NCI-H146 (cell line): ENCODE results near the gene BRD1.
A peak's percentile ranks its signal among the peaks of the same experiment; 100 is the strongest.
"Not testable (repeated sequence)": the region's sequence is repeated elsewhere in the genome, so short reads cannot be mapped to it uniquely, and the experiment has no call there.

Experiments
- DNase-seq: peaks from one replicate; lab custom pipeline; 2025; lab: John Stamatoyannopoulos, UW

BRD1 gene

DNA sequence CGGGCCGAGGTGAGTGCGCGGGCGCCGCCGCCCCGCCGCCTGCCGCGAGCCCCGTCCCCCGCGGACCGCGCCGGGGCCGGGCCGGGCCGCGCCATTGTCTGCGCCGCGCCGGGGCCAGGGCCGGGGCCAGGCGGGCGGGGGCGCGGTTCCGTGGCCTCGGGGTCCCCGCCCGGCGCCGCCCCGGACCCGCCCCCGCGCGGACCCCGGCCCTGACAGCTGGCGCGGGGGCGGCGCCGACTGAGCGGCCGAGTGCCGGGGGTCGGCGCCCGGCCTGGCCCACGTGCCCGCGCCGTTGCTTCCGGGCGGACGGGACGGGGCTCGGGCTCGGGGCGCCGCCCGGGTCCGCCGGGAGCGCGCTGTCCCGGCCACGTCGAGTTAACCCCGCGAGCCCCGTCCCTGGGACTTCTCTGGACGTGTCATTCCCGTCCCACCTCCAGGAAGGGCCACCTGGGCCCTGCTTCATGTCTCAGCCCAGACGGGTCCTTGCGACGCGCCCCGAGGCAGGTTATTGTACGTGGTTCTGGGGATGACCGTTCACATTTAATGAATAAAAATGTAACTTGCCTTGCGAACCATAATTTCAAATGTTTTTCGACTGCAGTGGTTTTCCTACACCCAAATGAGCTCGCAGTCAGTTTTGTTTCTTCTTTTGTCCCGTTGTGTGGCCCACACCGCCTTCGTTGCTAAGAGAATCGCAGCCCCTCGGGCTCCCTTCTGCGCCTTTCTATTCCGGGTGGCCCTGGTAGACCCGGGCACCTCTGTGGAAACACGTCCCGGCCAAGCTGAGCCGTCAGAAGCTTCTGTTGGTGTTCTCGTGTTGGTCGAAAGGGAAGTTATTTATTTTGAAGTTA, 26.5 kb upstream of the BRD1 start:
- DNase-seq = peak; percentile 26

DNA sequence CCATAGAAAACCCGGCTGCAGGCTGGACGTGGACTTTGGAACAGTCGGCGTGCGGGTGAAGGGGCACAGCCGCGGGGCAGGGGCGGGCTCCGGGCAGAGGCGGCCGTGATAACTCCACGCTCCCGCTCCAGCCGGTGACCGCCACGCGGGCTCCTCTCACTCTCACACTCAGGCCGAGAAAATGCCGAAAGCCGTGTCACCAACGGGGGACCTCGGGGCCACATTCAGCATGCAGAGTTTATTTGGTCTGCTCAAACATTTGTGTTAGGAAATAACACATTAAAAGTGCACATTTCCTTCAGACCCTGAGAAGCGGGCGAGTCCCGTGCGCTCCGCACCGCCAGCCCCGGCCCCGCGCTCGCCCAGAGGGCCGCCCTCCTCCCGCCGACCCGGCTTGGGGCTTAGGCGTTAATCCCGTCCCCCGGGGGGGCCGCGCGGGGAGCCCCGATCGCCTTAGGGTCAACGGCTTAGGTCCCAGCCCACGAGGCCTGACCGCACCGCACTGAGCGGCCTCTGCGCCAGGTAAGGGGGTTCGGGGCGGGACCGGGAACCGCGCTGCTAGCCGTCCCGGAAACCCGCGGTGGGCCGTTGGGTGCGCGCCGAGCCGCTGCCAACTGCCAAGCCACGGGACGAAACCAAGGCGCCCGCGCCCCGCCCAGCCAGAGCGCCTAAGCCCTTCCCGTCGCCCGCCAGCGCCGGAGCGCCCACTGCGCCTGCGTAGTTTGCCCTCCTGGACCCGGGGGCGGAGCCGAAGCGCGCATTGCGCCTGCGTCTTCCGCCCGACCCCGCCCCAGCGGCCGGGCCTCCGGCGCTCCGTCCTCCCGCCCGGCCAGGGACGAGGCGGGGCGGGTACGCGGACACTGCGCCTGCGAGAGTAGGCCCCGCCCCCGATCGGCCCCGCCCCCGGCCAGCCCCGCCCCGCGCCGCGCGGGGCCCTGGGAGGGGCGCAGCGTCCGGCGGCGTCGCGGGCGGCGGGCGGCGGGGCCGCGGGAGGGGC, 25.5 kb upstream of the BRD1 start, which contains the start of gene ZBED4:
ZBED4 (plus strand) TSS at position 947 of the 997 bp plus-strand sequence. CDS start 29,819 bp downstream, outside the sequence.
- peak; percentile 92 for DNase-seq

DNA sequence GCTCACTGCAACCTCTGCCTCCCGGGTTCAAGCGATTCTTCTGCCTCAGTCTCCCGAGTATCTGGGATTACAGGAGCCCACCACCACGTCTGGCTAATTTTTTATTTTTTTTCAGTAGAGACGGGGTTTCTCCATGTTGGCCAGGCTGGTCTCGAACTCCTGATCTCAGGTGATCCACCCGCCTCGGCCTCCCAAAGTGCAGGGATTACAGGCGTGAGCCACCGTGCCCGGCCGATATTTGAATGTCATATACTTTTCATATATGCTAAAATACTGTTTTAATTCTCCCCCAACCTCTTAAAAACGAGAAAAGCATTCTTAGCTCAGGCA, 24.9 kb upstream of the BRD1 start:
- not testable (repeated sequence) for DNase-seq

DNA sequence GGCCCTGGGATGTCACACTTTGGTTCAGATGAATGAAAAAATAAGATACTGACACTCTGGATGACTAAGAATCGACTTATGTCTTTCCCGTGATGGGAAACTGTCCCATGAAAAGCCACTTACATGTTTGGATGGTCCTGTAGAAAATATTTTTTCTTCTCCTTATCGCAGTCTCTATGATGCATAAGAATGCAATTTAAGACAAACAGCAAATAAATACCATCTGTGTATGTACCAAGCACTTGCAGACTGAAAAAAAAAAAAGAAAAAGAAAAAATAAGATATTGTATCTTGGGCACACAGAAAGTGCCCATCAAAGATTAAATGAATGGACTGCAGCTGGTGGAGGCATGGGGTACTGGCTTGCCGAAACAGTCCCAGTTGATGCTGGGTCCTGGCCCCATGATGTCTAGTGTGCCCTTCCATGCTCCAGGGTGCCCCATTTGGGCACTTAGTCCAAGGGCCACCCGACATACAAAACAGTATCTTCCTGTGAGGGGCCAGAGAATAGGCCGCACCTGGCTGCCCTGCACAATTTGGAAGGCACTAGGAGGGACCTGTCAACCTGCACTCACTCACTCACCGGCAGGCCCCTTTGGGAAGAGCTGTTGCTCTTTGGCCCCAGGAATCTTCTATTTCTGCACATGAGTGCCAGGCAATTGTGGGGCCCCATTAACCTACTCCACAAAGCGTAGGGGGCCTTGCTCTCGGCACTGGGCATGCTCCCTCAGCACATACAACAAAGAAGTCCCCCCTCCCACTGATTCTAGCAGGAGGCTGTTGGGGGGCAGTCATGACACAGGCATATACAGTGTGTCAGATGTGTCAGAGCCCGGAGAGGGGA, 23.5 kb upstream of the BRD1 start:
- DNase-seq = no peak

DNA sequence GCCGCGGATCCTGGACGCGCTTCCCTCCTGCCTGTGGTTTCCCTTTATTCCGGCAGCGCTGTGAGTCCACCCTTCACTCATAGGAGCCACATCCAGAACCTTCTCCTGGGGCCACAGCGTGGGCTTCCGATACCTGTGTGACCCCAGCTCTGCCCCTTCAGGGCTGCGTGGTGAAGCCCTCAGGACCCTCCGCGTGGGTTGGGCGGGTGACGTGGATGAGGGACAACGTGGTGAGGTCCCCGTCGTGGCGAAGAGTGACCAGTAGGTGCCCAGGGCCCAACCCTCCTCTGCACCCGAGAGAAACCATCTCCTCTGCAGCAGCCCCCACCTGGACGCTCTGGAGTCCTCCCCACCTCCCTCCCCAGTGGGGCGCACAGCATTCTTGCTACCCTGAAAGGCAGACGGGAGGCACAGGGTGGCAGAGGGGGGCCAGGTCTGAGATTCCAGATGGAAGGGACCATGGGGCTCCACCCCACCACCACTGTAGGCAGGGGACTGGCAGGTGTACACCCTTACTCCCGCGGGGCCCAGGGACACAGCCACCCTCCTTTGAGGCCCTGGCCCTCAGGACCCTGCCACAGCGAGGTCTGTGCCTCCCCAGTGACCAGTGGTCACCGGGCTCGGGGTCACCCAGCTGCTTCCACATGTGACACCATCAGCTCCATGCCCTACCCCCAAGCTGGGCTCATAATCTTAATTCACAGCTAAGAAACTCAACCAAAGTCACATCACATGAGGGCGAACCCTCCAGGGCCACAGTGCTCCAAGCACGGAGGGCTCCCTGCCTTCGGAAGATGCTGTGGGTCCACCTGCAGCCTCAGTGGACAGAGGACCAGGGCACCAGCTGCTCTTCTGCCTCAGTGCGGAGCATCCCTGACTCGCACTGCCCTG, 22.6 kb upstream of the BRD1 start:
- no peak for DNase-seq

DNA sequence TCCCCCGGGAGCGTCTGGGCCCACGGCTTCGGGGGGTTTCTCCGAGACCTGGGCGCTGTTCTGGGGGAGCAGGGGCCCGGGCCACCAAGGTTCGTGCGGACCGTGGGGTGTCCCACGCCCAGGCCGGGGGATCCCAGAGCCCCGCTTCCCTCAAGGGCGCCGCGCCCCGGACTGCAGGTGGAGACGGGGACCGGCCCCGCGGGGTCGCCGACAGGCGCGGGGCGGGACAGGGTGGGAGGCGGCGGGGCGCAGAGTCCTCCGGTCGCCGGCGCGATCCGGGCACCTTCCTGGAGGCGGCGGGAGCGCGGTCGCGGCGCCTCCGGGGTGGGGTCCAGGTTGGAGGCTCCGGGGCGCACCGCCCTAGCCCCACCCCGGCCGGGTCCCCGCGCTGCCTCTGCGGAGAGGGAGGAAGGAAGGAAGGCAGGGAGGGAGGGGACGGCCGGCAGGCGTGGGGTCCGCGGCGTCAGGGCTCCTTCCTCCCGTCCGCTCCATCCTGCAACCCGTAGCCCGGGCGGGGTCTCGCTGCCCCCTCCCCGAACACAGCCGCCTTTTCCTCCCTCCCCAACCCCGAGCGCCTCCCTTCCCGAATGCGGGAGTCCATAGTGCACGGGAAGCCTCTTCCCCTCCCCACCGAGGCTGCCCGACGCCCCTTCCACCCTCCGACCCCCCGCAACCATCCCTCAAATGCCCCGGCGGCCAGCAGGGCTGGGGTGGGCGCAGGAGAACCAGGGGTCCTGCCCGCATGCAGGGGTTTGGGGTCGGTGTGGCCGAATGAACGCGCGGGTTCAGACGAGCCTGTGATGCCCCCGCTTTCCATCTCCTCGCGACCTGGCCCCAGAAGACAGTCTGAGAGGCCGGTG, 21.7 kb upstream of the BRD1 start:
- DNase-seq = no peak

DNA sequence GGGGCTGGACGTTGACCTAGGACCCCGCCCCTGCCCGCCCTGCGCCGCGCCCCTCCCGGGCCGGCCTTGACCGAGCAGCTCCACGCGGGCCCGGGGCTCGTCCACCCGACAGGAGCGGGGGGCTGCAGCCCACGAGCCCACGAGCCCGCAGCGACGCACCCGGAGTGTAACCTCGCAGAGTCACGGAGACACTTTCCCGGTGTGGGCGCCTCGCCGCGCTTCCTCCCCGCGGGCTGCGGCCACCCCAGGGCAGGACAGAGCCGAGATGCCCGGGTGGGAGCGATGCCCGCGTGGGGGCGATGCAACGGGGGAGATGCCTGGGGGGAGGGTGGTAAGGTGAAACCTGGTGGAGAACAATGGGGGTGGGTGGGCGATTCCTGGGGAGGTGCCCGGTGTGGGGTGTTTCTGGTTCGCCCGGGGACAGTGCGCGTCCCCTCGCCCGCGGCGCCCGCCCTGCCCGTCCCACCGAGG, 21.1 kb upstream of the BRD1 start:
- DNase-seq = no peak

DNA sequence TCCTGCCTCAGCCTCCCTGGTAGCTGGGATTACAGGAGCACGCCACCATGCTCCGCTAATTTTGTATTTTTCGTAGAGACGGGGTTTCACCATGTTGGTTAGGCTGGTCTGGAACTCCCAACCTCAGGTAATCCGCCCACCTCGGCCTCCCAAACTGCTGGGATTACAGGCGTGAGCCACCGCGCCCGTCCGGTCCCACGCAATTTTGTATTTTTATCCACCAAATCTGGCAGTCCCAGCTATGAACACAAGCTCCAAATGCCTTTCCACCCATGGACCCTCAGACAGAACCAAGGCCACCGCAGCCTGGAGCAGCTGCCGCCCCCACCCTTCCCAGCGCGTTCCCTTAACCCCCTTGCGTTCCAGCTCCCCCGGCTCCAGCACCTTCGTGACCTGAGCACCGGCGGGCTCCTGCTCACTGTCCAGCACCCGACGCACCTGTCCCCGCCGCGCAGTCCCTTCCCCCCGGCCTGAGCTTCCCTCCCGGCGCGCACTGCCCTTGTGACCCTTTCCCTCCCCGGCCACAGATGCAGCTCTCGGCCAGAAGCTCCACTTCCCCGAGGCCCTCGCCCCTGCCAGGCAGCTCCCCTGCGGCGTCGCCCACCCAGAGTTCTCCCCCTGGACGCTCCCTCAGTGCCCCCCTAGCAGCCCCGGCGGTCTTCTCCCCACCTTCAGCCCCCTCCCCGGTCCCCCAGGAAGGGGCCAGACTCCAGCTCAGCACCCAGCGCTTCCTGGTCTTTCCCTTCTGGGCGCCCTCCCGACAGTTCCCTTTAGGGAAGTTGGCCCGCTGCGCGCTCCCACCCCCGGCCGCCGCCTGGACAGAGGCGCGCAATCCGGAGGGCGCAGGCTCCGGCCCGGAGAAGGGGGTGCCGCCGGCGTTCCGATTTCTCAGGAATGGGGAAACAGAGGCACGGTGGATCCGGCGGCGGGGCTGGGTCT, 20.3 kb upstream of the BRD1 start:
- peak; percentile 29 for DNase-seq

DNA sequence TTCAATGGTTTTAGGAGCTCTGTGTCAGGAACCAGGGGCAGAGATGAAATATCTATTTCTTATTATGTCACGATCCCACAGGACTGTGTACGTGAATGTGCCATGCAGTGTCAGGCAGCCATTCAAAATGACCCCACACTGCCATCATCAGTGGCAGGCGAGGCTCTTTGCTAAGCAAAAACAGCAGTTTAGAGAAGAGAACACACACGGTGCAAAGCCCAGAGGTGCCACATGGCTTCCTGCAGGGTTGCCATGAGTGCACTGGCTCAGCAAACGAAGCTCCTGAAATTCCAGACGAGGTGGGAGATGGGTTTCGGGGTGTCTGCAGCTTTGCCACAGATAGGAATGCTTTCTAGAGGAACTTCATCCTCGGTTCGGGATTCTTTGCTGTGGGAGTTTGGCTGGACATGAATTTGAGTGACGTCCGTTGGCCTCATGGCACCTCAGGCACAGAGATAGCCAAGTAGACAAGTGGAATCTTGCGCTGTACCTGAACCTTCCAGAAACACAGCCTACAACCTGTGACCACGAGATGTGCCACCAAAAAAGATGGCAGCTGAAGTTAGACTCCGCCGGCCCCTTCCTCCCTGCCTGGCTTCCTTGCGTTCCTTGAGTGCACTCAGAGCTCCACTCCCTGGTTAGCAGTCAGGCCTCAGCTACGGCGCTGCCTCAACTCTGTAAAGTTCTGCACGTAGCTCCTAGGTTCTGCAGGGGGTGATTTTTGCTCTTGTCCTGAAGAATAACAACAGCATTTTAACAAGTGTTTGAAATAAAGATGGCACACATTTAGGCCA, 18.2 kb upstream of the BRD1 start:
- DNase-seq = no peak

DNA sequence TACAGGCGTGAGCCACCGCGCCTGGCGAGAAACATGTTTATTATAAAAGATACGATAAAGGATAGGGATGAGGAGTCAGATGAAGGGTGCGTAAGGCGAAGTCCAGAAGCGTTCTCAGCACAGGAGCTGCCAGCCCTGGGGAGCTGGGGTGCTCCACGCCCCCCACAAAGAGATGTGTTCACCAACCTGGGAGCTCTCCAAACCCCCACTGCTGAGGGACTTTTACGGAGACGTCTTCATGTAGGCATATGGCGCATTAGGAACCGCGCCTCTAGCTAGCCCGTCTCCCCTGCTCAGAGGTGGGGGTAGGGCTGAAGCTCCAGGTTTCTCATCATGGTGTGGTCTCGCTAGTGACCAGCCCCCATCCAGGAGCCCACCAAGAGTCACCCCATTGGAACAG, 17.6 kb upstream of the BRD1 start:
- no peak for DNase-seq

DNA sequence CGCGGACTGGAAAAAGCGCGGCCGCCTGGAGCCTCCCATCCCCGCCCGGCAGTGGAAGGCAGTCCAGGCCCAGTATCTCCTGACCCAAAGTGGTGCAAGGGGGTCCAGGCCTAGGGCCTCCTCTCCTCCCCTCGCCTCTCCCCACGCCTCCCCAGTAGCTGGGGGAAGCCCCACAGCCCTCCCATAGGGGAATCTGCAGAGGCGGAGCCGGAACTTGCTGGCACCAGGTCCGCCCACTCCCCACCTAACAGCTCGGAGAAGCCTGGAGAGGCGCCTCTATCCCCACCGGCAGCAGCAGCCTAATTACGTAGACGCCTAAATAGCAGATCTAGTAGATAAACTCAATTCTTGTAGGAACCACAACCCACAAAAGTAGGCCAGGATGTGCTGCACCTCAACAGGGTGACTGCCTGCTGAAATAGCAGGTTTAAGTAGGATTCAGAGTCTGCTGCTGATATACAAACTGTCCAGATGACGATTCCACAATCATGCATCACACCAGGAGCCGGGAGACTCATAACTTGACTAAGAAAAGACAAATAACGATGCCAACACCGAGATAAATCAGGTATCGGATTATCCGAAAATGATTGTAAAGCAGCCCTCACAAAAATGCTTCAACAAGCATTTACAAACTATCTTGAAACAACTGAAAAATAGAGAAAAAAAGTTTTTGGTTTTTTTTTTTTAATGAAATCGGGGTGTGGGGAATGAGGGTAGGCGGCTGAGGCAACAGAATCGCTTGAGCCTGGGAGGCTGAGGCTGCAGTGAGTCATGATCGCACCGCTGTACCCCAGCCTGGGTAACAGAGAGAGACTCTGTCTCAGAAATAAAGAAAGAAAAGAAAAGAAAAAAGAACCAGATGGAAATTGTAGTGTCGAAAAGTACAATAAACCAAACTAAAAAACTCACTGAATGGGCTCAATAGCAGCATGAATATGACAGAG, 11.4 kb upstream of the BRD1 start:
- DNase-seq = no peak

DNA sequence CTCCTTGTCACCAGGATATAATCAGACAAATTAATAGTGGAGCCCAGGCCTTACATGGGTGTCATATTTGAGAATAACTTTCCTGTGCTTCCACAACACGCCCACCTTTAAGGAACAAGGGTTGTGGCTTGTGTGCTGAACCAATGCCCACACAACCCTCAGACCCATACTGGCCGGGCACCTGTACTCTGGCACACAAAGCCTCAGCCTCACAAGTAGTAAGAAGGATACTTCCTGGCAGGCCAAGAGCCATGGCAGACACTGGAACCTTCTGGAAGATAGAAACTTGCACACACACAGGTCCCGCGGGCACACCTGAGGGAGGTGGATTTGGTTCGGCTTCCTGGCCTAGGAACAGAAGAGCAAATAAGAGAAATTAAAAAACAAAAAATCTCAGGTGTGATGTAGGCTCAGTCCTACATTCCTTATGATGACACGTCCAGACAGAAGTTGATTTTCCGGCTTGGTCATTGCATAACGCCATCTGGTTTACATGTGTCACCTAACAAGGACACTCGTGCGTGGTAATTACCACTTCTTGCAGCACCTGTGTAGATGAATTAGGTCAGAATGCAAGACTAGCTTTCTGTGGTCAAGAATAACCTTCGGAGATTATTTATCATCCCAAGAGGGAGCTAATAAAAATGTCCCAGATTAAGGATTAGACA, 5.8 kb upstream of the BRD1 start:
- no peak for DNase-seq

DNA sequence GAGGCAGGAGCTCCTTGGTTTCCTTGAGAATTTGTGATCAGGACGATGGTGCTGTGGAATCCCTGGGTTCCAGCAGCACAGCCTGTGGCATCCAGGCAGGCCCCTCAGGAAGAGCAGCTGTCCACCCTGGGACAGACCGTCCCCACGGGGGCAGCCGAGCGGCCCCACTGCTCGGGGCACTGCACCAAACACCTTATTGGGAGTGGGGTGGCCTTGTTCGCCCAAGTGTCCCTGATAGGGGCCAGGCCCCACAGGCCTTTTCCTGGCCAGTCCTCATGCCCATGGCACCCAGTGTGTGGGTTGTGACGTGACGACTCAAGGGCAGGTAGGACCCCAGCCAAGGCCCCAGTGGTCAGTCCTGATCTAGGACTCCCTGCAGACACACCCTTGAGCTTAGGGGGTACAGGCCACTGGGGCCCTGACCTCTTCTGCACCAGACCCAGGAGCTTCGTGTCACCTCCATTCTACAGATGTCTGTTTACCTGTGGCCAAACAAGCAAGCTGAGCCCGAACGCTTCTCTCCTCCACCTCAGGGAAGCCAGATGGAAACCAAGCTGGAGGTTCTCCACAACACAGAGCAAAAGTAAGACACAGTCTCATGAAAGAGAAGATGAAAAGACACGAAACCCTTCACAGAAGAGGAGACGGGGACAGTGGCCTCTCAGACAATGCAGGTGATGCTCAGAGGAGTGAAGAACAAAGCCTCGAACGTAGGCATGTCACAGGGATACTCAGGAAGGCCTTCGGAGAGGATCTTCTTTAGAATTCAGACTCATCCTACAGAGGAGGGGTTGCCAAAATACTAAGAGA, 1.6 kb upstream of the BRD1 start:
- DNase-seq = no peak

DNA sequence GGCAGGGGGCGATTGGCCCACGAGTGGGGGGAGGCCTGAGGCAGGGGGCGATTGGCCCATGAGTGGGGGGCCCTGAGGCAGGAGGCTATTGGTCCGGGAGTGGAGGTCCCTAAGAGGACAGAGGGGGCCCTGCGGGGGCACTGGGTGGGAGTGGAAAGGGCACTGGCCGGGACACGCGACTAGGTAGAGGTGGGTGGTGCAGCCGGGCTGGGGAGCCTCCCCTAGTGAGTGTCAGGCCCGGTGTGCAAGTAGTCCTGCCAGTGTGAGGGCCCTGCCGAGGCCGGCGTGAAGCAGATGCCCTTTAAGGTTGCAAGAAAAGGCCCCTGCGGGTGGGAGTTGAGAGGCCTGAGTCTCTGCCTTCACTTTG, 909 bp upstream of the BRD1 start:
- no peak for DNase-seq

DNA sequence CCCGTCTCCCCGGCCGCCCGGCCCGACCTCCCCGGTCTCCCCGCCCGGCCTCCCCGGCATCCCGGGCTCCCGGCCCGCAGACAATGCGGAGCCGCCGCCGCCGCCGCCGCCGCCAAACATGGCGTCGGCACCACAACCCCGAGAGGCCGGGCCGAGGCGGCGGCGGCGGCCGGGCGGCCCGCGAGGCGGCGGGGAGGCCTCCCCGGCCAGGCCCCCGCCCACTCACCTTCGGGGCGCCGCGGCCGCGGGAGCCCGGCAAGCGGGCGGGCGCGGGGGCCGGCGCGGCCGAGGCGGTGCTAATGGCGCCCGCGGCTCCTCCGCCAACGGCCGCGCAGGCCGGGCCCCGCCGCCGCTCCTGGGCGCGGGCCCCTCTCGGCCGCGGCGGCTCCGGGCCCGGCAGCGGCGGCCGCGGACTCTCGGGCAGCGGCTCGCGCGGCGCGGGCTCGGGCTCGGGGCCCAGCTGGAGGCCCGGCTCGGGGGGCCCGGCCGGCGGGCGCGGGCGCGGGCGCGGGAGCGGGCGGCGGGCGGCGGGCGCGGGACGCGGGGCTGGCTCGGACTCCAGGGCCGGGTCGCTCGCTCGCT, 311 bp downstream of the BRD1 start:
- no peak for DNase-seq
